Measurements from ENCODE around the gene CNBP.

- no peak for TF ChIP-seq OSR1 (CRISPR knock-in tag; IDR thresholded peaks at IDR 0.05)
- TF ChIP-seq ZNF8 (CRISPR knock-in tag; IDR thresholded peaks at IDR 0.05) = no peak
- TF ChIP-seq CSRNP3 (CRISPR knock-in tag; IDR thresholded peaks at IDR 0.05) = no peak
- TF ChIP-seq PATZ1 (CRISPR knock-in tag; IDR thresholded peaks at IDR 0.05; ENCODE audit: borderline replicate concordance) = no peak
These were observed 47.8 kb upstream of the CNBP start for GRCh38 chr3:129231331-129232119.

Measured in SK-N-SH treated with all-trans-retinoic acid at 6 μM for 48 hours (cell line).